Ishikawa (cell line): Measurements from ENCODE around the gene CD47.

Source experiments
- CEBPB ChIP-seq: IDR thresholded peaks from 2 replicates; pipeline ENCODE4 v1.6.1; 2012
- CREB1 ChIP-seq: IDR thresholded peaks from 2 replicates; pipeline ENCODE4 v1.6.1; 2012; ENCODE audit warnings: low read depth
- EGR1 ChIP-seq: IDR thresholded peaks from 2 replicates; pipeline ENCODE4 v1.6.1; 2012
- EP300 ChIP-seq: IDR thresholded peaks from 2 replicates; pipeline ENCODE4 v1.6.1; 2012; ENCODE audit warnings: borderline replicate concordance
- FOXM1 ChIP-seq: IDR thresholded peaks from 2 replicates; pipeline ENCODE4 v1.6.1; 2012; ENCODE audit warnings: low read depth, borderline replicate concordance
- MAX ChIP-seq: IDR thresholded peaks from 2 replicates; pipeline ENCODE4 v1.6.1; 2012
- NFIC ChIP-seq: IDR thresholded peaks from 2 replicates; pipeline ENCODE4 v1.6.1; 2012
- RAD21 ChIP-seq: IDR thresholded peaks from 2 replicates; pipeline ENCODE4 v1.6.1; 2012; ENCODE audit warnings: low read depth
- TAF1 ChIP-seq: IDR thresholded peaks from 2 replicates; pipeline ENCODE4 v1.6.1; 2012; ENCODE audit warnings: low read depth, mild to moderate bottlenecking
- TCF12 ChIP-seq: IDR thresholded peaks from 2 replicates; pipeline ENCODE4 v1.6.1; 2012; ENCODE audit warnings: low read depth
- TEAD4 ChIP-seq: IDR thresholded peaks from 2 replicates; pipeline ENCODE4 v1.6.1; 2012
- YY1 ChIP-seq: IDR thresholded peaks from 2 replicates; pipeline ENCODE4 v1.6.1; 2012; ENCODE audit warnings: low read depth
- ZBTB7A ChIP-seq: IDR thresholded peaks from 2 replicates; pipeline ENCODE4 v1.6.1; 2012; ENCODE audit warnings: low read depth
- TF ChIP-seq, protein P1 (sequence below): IDR thresholded peaks from 2 replicates; pipeline ENCODE4 v1.6.1; 2012
- TF ChIP-seq, protein P2 (sequence below): IDR thresholded peaks from 2 replicates; pipeline ENCODE4 v1.6.1; 2012; ENCODE audit warnings: low read depth, mild to moderate bottlenecking

The CD47 gene

GRCh38 chr3:108133858-108134554 is 43.2 kb upstream of the CD47 start:
- no peak for TF ChIP-seq TCF12
- no peak for TF ChIP-seq TAF1
- TF ChIP-seq FOXM1: no peak
- TF ChIP-seq, protein P1, sequence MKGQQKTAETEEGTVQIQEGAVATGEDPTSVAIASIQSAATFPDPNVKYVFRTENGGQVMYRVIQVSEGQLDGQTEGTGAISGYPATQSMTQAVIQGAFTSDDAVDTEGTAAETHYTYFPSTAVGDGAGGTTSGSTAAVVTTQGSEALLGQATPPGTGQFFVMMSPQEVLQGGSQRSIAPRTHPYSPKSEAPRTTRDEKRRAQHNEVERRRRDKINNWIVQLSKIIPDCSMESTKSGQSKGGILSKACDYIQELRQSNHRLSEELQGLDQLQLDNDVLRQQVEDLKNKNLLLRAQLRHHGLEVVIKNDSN: no peak
- TF ChIP-seq CREB1: no peak
- no peak for TF ChIP-seq YY1
- TF ChIP-seq TEAD4: no peak
- TF ChIP-seq EGR1: no peak
- TF ChIP-seq, protein P2, sequence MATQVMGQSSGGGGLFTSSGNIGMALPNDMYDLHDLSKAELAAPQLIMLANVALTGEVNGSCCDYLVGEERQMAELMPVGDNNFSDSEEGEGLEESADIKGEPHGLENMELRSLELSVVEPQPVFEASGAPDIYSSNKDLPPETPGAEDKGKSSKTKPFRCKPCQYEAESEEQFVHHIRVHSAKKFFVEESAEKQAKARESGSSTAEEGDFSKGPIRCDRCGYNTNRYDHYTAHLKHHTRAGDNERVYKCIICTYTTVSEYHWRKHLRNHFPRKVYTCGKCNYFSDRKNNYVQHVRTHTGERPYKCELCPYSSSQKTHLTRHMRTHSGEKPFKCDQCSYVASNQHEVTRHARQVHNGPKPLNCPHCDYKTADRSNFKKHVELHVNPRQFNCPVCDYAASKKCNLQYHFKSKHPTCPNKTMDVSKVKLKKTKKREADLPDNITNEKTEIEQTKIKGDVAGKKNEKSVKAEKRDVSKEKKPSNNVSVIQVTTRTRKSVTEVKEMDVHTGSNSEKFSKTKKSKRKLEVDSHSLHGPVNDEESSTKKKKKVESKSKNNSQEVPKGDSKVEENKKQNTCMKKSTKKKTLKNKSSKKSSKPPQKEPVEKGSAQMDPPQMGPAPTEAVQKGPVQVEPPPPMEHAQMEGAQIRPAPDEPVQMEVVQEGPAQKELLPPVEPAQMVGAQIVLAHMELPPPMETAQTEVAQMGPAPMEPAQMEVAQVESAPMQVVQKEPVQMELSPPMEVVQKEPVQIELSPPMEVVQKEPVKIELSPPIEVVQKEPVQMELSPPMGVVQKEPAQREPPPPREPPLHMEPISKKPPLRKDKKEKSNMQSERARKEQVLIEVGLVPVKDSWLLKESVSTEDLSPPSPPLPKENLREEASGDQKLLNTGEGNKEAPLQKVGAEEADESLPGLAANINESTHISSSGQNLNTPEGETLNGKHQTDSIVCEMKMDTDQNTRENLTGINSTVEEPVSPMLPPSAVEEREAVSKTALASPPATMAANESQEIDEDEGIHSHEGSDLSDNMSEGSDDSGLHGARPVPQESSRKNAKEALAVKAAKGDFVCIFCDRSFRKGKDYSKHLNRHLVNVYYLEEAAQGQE: no peak
- TF ChIP-seq RAD21: no peak
- no peak for TF ChIP-seq MAX
- no peak for TF ChIP-seq ZBTB7A
- no peak for TF ChIP-seq NFIC
- no peak for TF ChIP-seq CEBPB
- TF ChIP-seq EP300: no peak

DNA sequence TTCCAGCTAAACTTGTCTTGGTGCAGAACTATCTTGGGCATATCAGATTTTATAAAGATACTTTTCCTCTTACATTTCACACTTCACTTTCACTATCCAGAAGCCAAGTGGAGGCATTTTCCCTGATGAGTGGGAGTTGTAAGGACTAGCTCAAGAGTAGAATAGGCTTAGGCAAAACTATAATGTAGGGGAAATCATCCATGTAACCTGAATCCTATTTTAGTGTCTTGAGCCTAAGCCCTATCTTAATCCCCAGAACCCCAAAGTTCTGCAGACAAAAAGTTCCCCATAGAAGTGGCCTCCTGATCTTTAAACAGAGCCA is 42.2 kb upstream of the CD47 start:
- TF ChIP-seq CEBPB (no peak), RAD21 (no peak), CREB1 (no peak), TEAD4 (no peak), EGR1 (no peak), NFIC (no peak), EP300 (no peak), TAF1 (no peak), FOXM1 (no peak), ZBTB7A (no peak), MAX (no peak), YY1 (no peak), TCF12 (no peak)
- TF ChIP-seq, protein P1: no peak
- TF ChIP-seq, protein P2: no peak

- TF ChIP-seq TEAD4: no peak
- no peak for TF ChIP-seq YY1
- TF ChIP-seq CREB1: no peak
- TF ChIP-seq TAF1: no peak
- TF ChIP-seq TCF12: no peak
- TF ChIP-seq FOXM1: no peak
- TF ChIP-seq, protein P2: no peak
- no peak for TF ChIP-seq RAD21
- TF ChIP-seq, protein P1: no peak
- no peak for TF ChIP-seq ZBTB7A
- TF ChIP-seq CEBPB: no peak
- TF ChIP-seq EGR1: no peak
- no peak for TF ChIP-seq NFIC
- TF ChIP-seq EP300: no peak
- no peak for TF ChIP-seq MAX
These were observed 40.8 kb upstream of the CD47 start for GRCh38 chr3:108131475-108132134.
